ENCODE data around the gene SLC52A3. TPM values are rescaled to one million over a fixed set of nuclear protein-coding genes. Genes with fewer than 3 reads are reported as not detected.

Gene SLC52A3
- total RNA-seq, 1 donor from 2014 or later: 2.3 TPM

- H3K4me1 ChIP-seq: peaks cover 10% of the 10 kb centered on the region
- no peak overlapping the region for H3K27ac ChIP-seq (replicated peaks)
- intact Hi-C loops (cut with micrococcal nuclease): no loop called here
- H3K9me3 ChIP-seq (replicated peaks): no peaks in the 10 kb centered on the region
- DNase-seq: no peak
- H3K27me3 ChIP-seq (ENCODE audit: low read depth): peaks cover 28% of the 10 kb centered on the region
- no peak overlapping the region for H3K4me3 ChIP-seq
- no peaks in the 10 kb centered on the region for H3K36me3 ChIP-seq
- TF ChIP-seq CTCF (IDR thresholded peaks at IDR 0.05; ENCODE audit: borderline replicate concordance): no peak
Measured at GRCh38 chr20:754904-755303, 13.4 kb downstream of the SLC52A3 start.

DNA sequence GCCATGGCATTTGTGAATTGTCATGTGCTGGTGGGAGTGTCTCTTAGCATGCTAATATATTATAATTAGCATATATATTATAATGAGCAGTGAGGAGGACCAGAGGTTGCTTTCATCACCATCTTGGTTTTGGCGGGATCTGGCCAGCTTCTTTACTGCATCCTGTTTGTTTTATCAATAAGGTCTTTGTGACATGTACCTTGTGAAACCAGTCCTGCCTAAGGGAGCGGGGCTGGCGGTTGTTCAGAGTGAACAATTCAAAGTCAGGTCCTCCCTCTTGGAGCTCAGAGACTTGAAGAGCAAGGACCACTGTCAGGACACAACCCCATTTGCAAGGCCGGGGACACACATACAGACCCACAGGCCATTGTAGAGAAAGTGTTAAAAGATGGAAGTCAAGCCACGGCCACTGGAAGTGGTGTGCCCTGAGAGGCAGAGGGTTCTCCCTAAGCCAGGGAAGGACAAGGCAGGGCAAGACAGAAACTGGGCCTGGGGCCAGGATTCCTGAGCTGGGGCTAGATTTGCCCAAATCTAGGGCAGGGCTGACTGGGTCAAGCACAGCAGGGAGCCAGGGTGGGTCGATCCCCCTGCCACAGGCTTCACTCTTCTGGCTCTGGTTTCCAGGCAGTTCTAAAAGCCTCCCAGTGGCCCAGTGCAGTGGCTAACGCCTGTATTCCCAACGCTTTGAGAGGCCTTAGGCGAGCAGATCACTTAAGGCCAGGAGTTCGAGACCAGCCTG is 14.2 kb downstream of the SLC52A3 start:
- intact Hi-C loops (cut with micrococcal nuclease): no loop called here
- Histone ChIP-seq H3K36me3 (no peaks in the 10 kb centered on the region), H3K27ac (replicated peaks) (no peak overlapping the region), H3K9me3 (replicated peaks) (no peaks in the 10 kb centered on the region), H3K4me1 (peaks cover 10% of the 10 kb centered on the region), H3K27me3 (ENCODE audit: low read depth) (peaks cover 20% of the 10 kb centered on the region), H3K4me3 (no peak overlapping the region)
- no peak for DNase-seq
- no peak for TF ChIP-seq CTCF (IDR thresholded peaks at IDR 0.05; ENCODE audit: borderline replicate concordance)

DNA sequence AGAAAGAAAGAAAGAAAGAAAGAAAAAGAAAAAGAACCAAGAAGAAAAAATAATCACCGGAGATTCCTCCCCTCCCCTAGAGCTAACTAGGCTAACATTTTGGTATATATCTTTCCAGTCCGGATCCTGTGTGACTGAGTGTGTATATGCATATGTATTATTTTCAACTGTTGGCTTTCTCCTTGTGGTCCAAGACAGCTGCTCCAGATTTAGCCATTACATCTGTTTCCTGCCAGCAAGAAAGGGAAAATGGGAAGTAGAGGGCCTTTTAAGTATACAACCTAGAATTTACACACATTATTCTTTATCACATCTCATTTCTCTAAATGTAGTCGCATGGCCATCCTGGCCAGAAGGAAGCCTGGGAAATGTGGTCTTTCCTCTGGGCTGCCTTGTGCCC is 15.2 kb downstream of the SLC52A3 start:
- peaks cover 10% of the 10 kb centered on the region for H3K4me1 ChIP-seq
- no peak overlapping the region for H3K27ac ChIP-seq (replicated peaks)
- intact Hi-C loops (cut with micrococcal nuclease): no loop called here
- peaks cover 11% of the 10 kb centered on the region for H3K27me3 ChIP-seq (ENCODE audit: low read depth)
- no peak for TF ChIP-seq CTCF (IDR thresholded peaks at IDR 0.05; ENCODE audit: borderline replicate concordance)
- DNase-seq: no peak
- H3K9me3 ChIP-seq (replicated peaks): no peaks in the 10 kb centered on the region
- H3K36me3 ChIP-seq: no peaks in the 10 kb centered on the region
- H3K4me3 ChIP-seq: no peak overlapping the region

- no peak for TF ChIP-seq CTCF (IDR thresholded peaks at IDR 0.05; ENCODE audit: borderline replicate concordance)
- H3K36me3 ChIP-seq: no peaks in the 10 kb centered on the region
Measured at GRCh38 chr20:752291-752690, 16.0 kb downstream of the SLC52A3 start.

GRCh38 chr20:751761-752160 is 16.5 kb downstream of the SLC52A3 start:
- H3K4me1 ChIP-seq: peaks cover 2% of the 10 kb centered on the region
- no peak overlapping the region for H3K4me3 ChIP-seq
- H3K36me3 ChIP-seq: no peaks in the 10 kb centered on the region
- TF ChIP-seq CTCF (IDR thresholded peaks at IDR 0.05; ENCODE audit: borderline replicate concordance): no peak
- no peaks in the 10 kb centered on the region for H3K9me3 ChIP-seq (replicated peaks)
- DNase-seq: no peak
- peak overlapping the region; percentile 27 for H3K27ac ChIP-seq (replicated peaks)
- H3K27me3 ChIP-seq (ENCODE audit: low read depth): peaks cover 5% of the 10 kb centered on the region
- intact Hi-C loops (cut with micrococcal nuclease): no loop called here

More at GRCh38 chr20:752291-752690, 16.0 kb downstream of the SLC52A3 start:
- intact Hi-C loops (cut with micrococcal nuclease): no loop called here
- H3K4me1 ChIP-seq: peaks cover 7% of the 10 kb centered on the region
- no peak overlapping the region for H3K4me3 ChIP-seq
- H3K9me3 ChIP-seq (replicated peaks): no peaks in the 10 kb centered on the region
- H3K27me3 ChIP-seq (ENCODE audit: low read depth): peaks cover 5% of the 10 kb centered on the region
- DNase-seq: no peak
- peak overlapping the region; percentile 27 for H3K27ac ChIP-seq (replicated peaks)
